IgD-negative memory B cell (primary cell): ENCODE measurements around the gene ERH. TPM values are rescaled to one million over a fixed set of nuclear protein-coding genes. Genes with fewer than 3 reads are reported as not detected.

Experiments used
- H3K27ac Mint-ChIP-seq, 3 donors: one replicate each; pipeline ENCODE4 v1.8.0; 2020 to 2022; ENCODE audit warnings: mild to moderate bottlenecking in 3 of 3, mixed read lengths in 3 of 3, moderate library complexity in 1 of 3
- H3K27me3 Mint-ChIP-seq: one replicate; pipeline ENCODE4 v1.8.0; 2021; ENCODE audit warnings: mixed read lengths
- H3K36me3 Mint-ChIP-seq: one replicate; pipeline ENCODE4 v1.8.0; 2020; ENCODE audit warnings: mild to moderate bottlenecking, mixed read lengths
- H3K4me1 Mint-ChIP-seq, 3 donors: one replicate each; pipeline ENCODE4 v1.8.0; 2020 to 2022; ENCODE audit warnings: mixed read lengths in 3 of 3, mild to moderate bottlenecking in 1 of 3
- H3K4me3 Mint-ChIP-seq, 4 donors: one replicate each; pipeline ENCODE4 v1.8.0; 2020 to 2022; ENCODE audit warnings: mild to moderate bottlenecking in 4 of 4, mixed read lengths in 4 of 4, moderate library complexity in 3 of 4
- H3K9me3 Mint-ChIP-seq, 3 donors: one replicate each; pipeline ENCODE4 v1.8.0; 2020 to 2021; ENCODE audit warnings: mixed read lengths in 3 of 3, mild to moderate bottlenecking in 1 of 3
- polyA plus RNA-seq: library from polyadenylated mRNA; unstranded; fragments of 300-500 nt; fragmentation: Illumina TruSeq; gene quantifications from one replicate; pipeline ENCODE4 v1.2.3, GENCODE V29; 2021

ERH gene
- polyA plus RNA-seq, 1 donor from 2014 or later = 72.1 TPM

DNA sequence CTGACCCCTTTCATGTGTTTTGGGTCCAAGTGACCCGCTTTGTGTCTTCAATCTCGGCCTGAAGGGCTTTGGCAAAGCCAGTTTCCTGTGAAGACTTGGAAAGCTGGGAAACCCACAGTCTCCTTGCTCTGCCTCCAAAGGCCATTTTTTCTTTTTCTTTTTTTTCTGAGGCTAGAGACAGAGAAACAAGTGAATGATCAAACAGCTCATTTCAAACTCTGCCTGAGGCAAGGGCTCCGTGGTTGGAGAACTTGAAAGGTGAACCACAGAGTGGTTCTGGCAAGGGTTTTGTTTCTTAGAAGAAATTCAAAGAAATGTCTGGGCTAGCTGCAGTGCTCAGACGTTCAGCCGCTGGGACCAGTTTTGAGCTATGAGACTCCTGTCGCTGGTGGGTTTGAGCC lies 62.7 kb downstream of the ERH start:
- H3K4me1 Mint-ChIP-seq = peaks cover 0 to 4% (median 2%) of the 10 kb centered on the region in 3 donors
- peak overlapping the region in 1 of 3 donors; percentile 16 for H3K27ac Mint-ChIP-seq
- no peaks in the 10 kb centered on the region for H3K9me3 Mint-ChIP-seq
- no peaks in the 10 kb centered on the region for H3K36me3 Mint-ChIP-seq
- no peak overlapping the region for H3K4me3 Mint-ChIP-seq
- peaks cover 21% of the 10 kb centered on the region for H3K27me3 Mint-ChIP-seq

DNA sequence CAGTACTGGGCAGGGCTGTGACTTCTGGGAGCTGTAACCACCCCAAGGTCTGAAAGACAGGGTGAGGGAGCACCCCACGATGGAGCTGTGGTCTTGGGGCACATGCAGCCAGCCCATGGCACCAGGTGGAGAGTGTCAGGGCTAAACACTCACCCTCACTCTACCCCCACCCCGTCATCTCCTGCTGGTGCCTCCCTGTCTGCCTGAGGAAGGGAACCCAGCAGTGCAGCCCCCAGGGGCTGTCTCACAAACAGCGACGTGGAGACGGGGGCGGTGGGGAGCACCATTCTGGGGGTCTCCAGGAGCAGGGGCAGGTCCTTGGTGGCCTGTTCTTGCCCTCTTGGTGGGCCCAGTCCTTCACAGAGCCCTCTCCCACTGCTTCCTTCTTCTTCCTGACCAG lies 63.5 kb downstream of the ERH start:
- Mint-ChIP-seq H3K4me1 (peaks cover 0 to 4% (median 2%) of the 10 kb centered on the region in 3 donors), H3K4me3 (no peak overlapping the region), H3K36me3 (no peaks in the 10 kb centered on the region), H3K27ac (no peak overlapping the region), H3K9me3 (no peaks in the 10 kb centered on the region), H3K27me3 (peaks cover 20% of the 10 kb centered on the region)

DNA sequence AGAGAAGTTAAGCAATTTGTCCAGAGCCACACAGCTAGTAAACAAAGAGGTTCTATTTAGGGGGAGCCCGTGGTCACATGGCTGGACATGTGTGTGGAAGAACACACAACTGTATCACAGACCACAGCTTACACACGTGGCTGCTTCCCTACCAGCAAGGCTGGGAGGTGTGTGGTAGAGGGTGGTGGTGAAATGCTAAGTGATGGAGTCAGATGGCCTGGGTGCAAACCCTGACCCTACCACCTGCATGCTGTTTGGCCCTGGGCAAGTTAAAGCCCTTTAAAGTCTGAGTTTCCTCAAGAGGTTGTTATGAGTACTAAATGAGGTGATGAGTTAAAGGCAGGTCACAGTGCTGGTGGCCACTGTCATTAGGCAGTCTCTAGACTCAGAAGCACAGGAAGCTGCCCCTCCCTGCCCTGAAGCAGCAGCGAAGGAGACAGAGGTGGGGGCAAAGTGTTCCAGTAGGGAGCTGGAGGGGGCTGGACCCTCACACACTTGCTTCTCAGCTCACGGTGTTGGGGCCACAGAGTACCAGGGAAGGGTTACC lies 64.2 kb downstream of the ERH start:
- no peak overlapping the region for H3K4me3 Mint-ChIP-seq
- peaks cover 18% of the 10 kb centered on the region for H3K27me3 Mint-ChIP-seq
- H3K36me3 Mint-ChIP-seq = no peaks in the 10 kb centered on the region
- no peak overlapping the region for H3K27ac Mint-ChIP-seq
- H3K9me3 Mint-ChIP-seq = no peaks in the 10 kb centered on the region
- H3K4me1 Mint-ChIP-seq = peaks cover 0 to 4% (median 2%) of the 10 kb centered on the region in 3 donors

DNA sequence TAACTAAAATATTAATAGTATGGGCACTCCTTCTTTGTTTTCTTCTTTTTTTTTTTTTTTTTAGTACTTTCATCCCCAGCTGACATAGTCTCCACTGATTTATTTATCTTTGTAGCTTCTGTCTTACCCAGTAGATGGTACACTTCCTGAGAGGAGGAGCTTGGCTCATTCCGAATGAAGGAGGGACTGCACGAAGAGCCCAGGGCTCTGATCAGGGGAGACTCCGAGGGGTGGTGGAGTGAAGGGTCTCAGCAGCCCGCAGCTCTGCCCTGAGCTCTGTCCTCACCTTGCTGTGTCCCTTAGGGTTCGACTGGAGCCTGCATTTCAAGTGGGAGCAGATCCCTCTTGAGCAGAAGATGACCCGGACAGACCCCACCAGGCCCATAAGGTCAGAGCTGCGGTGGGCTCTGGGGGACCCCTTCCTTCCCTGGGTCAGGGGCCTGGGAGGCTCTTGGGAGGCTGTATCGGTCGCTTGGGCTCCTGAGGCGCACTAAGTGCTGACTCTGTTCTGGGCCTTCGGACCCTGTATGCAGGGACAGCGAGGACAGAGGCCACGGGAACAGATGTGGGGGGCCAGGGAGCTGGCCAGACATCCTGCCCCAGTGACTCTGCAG lies 65.2 kb downstream of the ERH start:
- peaks cover 0 to 4% (median 2%) of the 10 kb centered on the region in 3 donors for H3K4me1 Mint-ChIP-seq
- no peak overlapping the region for H3K4me3 Mint-ChIP-seq
- no peak overlapping the region for H3K27ac Mint-ChIP-seq
- H3K27me3 Mint-ChIP-seq = peaks cover 14% of the 10 kb centered on the region
- no peaks in the 10 kb centered on the region for H3K9me3 Mint-ChIP-seq
- H3K36me3 Mint-ChIP-seq = no peaks in the 10 kb centered on the region

DNA sequence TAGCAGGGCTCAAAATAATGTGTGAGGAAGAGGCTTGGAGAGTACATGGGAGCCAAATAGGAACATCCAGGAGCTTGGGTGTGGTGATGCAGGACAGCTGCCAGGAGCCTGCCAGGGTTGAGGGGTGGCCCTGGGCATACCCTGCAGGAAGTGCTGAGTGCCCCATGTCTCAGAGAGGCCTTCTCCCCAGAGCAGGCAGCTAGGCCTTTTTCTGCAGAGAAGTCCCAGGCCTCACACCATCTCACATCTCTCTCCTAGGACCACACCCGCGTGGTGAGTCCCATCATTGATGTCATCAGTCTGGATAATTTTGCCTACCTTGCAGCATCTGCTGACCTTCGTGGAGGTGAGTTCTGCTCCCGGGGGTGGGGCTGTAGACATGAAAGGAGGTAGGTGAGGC lies 66.9 kb downstream of the ERH start:
- Mint-ChIP-seq H3K4me1 (no peaks in the 10 kb centered on the region), H3K27ac (no peak overlapping the region), H3K9me3 (no peaks in the 10 kb centered on the region), H3K36me3 (no peaks in the 10 kb centered on the region), H3K4me3 (no peak overlapping the region), H3K27me3 (peaks cover 9% of the 10 kb centered on the region)

Other genes with a start within 250 kb of the ERH start
- gene DCAF5, start 245.2 kb downstream of the ERH start, polyA plus RNA-seq = 57.9 TPM
- 7.5 TPM for gene EXD2, start 206.8 kb downstream of the ERH start, polyA plus RNA-seq
- gene GALNT16, start 138.1 kb downstream of the ERH start, polyA plus RNA-seq = not detected
- 14.7 TPM for gene SLC39A9, start 393 bp upstream of the ERH start, polyA plus RNA-seq
- gene PLEKHD1, start 86.4 kb upstream of the ERH start, polyA plus RNA-seq = 0.11 TPM
- not detected for gene CCDC177, start 176.6 kb upstream of the ERH start, polyA plus RNA-seq
- 14.3 TPM for gene SUSD6, start 213.3 kb upstream of the ERH start, polyA plus RNA-seq